Activated CD4-positive, alpha-beta T cell treated with anti-CD3 and anti-CD28 coated beads, Interleukin-2, Interleukin-6, amounts not matched to agents 100 ng/mL and 50 ng/mL, durations not matched to agents 16 hours and 8 hours (primary cell): ENCODE measurements around the gene FOLR1.
"Not testable (repeated sequence)": the region's sequence is repeated elsewhere in the genome, so short reads cannot be mapped to it uniquely, and the experiment has no call there.

ENCODE experiments used
- DNase-seq: peaks from one replicate; pipeline ENCODE4 v3.0.0-alpha.2; 2020

FOLR1 gene

GRCh38 chr11:72188267-72188666, 3.7 kb upstream of the FOLR1 start:
- DNase-seq: no peak

DNA sequence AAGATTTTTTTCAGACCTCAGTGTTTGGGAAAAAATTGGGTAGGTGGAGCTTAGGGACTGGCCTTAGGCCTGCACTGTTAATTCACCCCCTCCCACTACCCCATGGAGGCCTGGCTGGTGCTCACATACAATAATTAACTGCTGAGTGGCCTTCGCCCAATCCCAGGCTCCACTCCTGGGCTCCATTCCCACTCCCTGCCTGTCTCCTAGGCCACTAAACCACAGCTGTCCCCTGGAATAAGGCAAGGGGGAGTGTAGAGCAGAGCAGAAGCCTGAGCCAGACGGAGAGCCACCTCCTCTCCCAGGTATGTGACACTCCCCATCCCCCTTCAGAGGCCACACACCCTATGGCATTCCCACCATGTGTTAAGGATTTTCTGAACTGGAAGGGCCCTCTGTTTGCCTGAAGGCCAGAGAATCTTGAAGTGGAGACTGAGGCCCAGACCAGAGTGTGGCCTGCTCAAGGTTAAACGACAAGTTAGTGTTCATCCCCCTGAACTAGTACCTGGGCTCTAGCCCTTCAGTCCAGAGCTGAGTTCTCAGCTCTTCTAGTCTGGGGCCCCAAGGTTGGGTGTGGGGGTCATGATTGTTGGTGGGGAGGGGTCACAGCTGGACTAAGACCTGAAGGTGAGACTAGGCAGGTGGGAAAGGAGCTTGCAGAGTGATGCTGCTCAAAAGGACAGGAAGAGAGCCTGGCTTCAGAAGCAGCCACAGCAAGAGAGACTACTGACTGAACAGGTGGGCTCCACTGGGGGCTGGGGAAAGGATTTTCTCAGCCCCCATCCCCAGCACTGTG, 2.3 kb upstream of the FOLR1 start:
- DNase-seq: no peak

GRCh38 chr11:72190631-72191071, 1.3 kb upstream of the FOLR1 start:
- DNase-seq: no peak

DNA sequence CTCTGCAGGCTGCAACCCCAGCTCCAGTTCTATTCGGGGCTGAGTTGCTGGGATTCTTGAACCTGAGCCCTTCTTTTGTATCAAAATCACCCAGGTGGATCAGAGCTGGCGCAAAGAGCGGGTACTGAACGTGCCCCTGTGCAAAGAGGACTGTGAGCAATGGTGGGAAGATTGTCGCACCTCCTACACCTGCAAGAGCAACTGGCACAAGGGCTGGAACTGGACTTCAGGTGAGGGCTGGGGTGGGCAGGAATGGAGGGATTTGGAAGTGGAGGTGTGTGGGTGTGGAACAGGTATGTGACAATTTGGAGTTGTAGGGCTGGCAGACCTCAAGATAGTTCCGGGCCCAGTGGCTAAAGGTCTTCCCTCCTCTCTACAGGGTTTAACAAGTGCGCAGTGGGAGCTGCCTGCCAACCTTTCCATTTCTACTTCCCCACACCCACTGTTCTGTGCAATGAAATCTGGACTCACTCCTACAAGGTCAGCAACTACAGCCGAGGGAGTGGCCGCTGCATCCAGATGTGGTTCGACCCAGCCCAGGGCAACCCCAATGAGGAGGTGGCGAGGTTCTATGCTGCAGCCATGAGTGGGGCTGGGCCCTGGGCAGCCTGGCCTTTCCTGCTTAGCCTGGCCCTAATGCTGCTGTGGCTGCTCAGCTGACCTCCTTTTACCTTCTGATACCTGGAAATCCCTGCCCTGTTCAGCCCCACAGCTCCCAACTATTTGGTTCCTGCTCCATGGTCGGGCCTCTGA, 3.8 kb downstream of the FOLR1 start:
- DNase-seq: no peak

DNA sequence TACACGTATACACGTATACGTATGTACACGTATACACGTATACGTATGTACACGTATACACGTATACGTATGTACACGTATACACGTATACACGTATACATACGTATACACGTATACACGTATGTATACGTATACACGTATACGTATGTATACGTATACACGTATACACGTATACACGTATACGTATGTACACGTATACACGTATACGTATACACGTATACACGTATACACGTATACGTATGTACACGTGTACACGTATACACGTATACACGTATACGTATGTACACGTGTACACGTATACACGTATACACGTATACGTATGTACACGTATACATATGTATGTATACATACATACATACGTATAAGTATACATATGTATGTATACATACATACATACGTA, 9.5 kb downstream of the FOLR1 start:
- DNase-seq: not testable (repeated sequence)

DNA sequence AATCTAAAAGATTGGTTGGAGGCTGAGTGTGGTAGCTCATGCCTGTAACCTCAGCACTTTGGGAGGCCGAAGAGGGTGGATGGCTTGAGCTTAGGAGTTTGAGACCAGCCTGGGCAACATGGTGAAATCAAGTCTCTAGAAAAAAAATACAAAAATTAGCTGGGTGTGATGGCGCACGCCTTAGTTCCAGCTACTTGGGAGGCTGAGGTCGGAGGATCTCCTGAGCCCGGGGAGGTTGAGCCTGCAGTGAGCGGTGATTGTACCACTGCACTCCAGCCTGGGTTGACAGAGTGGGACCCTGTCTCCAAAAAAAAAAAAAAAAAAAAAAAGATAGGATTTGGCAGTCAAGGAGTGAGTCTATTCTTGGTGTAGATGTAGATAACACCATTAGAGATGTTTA, 10.6 kb downstream of the FOLR1 start:
- no peak for DNase-seq

DNA sequence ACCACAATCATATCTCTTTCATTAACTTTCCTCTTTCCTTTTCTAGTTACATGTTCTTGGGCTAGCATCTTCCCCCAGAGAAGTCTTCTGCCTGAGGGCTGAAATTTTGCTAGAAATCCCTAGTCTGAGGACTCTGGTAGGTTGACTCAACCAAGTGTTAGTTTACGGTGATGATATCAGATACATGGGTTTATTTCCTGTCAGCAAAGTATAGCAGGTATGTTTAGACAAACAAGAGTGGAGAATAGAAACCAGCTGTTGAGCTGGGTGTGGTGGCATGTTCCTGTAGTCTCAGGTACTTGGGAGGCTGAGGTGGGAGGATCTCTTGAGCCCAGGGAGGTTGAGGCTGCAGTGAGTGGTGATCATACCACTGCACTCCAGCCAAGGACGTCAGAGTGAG, 11.2 kb downstream of the FOLR1 start:
- no peak for DNase-seq

GRCh38 chr11:72204886-72205285, 12.9 kb downstream of the FOLR1 start:
- DNase-seq: no peak

DNA sequence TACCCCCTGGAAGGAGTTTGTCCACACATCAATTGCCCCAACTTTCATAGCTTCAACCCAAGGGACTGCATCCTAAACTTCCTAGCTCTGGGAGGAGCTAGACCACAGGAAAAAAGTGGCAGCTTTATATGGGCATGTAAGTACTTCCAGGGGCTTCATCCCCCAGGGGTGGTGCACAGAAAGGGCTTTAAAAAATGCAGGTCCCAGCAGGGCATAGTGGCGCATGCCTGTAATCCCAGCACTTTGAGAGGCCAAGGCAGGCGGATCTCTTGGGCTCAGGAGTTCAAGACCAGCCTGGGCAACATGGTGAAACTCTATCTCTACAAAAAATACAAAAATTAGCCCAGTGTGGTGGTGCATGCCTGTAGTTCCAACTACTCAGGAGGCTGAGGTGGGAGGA, 14.9 kb downstream of the FOLR1 start:
- not testable (repeated sequence) for DNase-seq

GRCh38 chr11:72208281-72208680, 16.3 kb downstream of the FOLR1 start:
- no peak for DNase-seq

DNA sequence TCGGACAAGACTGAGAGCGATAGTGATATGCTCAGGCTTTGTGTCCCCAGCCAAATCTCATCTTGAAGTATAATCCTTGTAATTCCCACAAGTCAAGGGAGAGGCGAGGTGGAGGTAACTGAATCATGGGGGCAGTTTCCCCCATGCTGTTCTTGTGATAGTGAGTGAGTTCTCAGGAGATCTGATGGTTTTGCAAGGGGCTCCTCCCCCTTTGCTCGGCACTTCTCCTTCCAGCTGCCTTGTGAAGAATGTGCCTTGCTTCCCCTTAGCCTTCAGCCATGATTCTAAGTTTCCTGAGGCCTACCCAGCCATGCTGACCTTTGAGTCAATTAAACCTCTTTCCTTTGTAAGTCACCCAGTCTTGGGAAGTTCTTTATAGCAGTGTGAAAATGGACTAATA, 17.2 kb downstream of the FOLR1 start:
- no peak for DNase-seq

DNA sequence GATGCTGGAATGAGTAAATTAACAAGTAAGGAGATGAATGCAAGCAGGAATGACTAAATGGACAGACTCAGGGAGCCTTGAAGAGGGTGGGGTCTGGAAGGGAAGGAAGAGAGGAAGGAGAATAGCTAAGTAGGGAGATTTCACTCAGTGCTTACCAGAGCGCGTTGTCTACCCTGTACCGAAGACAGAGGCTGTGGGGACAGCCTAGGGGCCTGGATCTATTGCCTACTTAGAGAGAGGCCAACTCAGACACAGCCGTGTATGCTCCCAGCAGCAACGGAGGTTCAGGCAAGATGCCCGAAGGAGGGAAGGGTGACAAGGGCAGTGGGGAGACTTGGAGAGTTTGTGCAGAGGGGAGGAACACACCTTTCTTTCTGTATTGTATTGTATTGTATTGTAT, 24.7 kb downstream of the FOLR1 start, which contains the start of gene FOLR2:
Gene FOLR2 (plus strand): TSS at position 157 of the 400 bp plus-strand sequence. CDS start 1,791 bp downstream, outside the sequence.
- DNase-seq: no peak

DNA sequence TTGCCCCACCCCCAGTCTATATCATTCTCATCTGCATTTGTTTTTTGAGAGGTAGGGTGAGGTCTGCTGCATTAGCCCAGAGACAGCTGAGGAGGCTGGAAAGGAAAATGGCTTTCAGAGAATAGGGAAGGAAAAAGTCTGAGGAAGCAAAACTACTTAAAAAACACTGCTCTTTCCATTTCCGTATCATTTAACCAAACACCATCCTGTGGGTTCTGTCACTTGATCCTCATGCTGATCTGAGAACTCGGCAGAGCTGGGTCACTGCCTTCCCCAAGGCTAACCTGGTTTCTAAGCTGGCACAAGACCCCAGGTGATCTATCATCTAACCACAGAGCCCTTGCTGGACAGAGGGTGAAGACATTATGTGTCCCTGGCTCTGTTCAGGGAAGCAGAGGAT, 25.9 kb downstream of the FOLR1 start:
- no peak for DNase-seq

DNA sequence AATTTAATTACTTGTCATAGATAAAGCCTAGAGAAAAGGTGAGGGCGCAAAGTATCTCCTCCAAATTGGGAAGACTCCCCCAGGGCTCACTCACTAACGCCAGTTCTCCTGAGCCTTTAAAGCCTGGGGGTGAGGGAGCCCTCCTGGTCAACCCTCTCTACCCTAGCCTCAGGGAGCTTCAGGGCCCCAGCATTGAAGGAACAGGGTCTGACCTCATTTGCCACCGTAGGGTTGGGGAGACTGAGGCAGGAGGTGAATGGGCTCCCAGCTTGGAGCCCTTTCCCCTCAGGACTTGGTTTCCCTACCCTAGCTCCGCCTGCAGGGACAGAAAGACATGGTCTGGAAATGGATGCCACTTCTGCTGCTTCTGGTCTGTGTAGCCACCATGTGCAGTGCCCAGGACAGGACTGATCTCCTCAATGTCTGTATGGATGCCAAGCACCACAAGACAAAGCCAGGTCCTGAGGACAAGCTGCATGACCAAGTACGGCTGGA, 26.4 kb downstream of the FOLR1 start:
- no peak for DNase-seq

GRCh38 chr11:72220696-72221363, 28.9 kb downstream of the FOLR1 start:
- DNase-seq: no peak

DNA sequence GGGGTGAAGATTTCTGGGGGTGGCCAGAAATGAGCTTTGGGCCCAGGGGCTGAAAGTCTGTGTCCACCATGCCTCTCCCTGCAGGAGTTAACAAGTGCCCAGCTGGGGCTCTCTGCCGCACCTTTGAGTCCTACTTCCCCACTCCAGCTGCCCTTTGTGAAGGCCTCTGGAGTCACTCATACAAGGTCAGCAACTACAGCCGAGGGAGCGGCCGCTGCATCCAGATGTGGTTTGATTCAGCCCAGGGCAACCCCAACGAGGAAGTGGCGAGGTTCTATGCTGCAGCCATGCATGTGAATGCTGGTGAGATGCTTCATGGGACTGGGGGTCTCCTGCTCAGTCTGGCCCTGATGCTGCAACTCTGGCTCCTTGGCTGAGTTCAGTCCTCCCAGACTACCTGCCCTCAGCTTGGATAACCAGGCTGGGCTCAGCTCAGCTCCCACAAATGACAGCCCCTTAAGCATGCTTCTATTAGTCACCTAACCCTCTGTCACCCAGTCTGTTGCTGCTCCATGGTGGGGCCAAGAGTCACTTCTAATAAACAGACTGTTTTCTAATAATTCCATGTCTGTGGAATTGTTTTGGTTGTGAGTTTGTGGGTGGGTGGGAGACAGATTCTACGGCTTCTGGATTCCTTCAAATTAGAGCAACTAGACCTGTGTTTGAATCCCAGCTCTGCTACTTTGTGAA, 29.6 kb downstream of the FOLR1 start:
- no peak for DNase-seq

- no peak for DNase-seq
Observed at GRCh38 chr11:72222106-72222891, 30.4 kb downstream of the FOLR1 start.

- DNase-seq: peak; percentile 97
Observed at GRCh38 chr11:72222907-72223614, 31.1 kb downstream of the FOLR1 start.

- DNase-seq: peak; percentile 66
Observed at GRCh38 chr11:72223615-72224563, 31.9 kb downstream of the FOLR1 start.
